NCI-H82 treated with DMSO at 0.1 percent for 48 hours (cell line): Measurements from ENCODE around the gene CHRNA10.
A peak's percentile ranks its signal among the peaks of the same experiment; 100 is the strongest.
"Not testable (repeated sequence)": the region's sequence is repeated elsewhere in the genome, so short reads cannot be mapped to it uniquely, and the experiment has no call there.

Source experiments
- DNase-seq: peaks from one replicate; lab custom pipeline; 2025; ENCODE audit not compliant: unreplicated experiment; lab: John Stamatoyannopoulos, UW

Gene CHRNA10

GRCh38 chr11:3665336-3666022, 5.7 kb downstream of the CHRNA10 start:
- DNase-seq: no peak

- DNase-seq: no peak
These were observed 7.1 kb downstream of the CHRNA10 start for GRCh38 chr11:3664032-3664630.

GRCh38 chr11:3662856-3663255, 8.3 kb downstream of the CHRNA10 start:
- DNase-seq: no peak

- DNase-seq: no peak
These were observed 10.2 kb downstream of the CHRNA10 start for GRCh38 chr11:3660960-3661359.

- no peak for DNase-seq
These were observed 11.3 kb downstream of the CHRNA10 start for GRCh38 chr11:3659595-3660515.

- no peak for DNase-seq
These were observed 12.9 kb downstream of the CHRNA10 start for GRCh38 chr11:3658252-3658651.

- not testable (repeated sequence) for DNase-seq
These were observed 13.9 kb downstream of the CHRNA10 start for GRCh38 chr11:3657331-3657730.

- no peak for DNase-seq
These were observed 15.6 kb downstream of the CHRNA10 start for GRCh38 chr11:3655547-3655946.

GRCh38 chr11:3652514-3652913, 18.7 kb downstream of the CHRNA10 start:
- DNase-seq: not testable (repeated sequence)

GRCh38 chr11:3649374-3649773, 21.8 kb downstream of the CHRNA10 start:
- not testable (repeated sequence) for DNase-seq

- DNase-seq: not testable (repeated sequence)
These were observed 22.3 kb downstream of the CHRNA10 start for GRCh38 chr11:3648843-3649242.

GRCh38 chr11:3645552-3645951, 25.6 kb downstream of the CHRNA10 start:
- DNase-seq: no peak

- no peak for DNase-seq
These were observed 26.4 kb downstream of the CHRNA10 start, which contains the start of gene ART1 for GRCh38 chr11:3644817-3645235. Gene ART1 (plus strand): TSS chr11:3645128. CDS start chr11:3659214, 14,086 bp downstream.

GRCh38 chr11:3643102-3643546, 28.1 kb downstream of the CHRNA10 start:
- DNase-seq: not testable (repeated sequence)

- DNase-seq: peak; percentile 24
These were observed 28.9 kb downstream of the CHRNA10 start for GRCh38 chr11:3642071-3642951.

- no peak for DNase-seq
These were observed 29.5 kb downstream of the CHRNA10 start, which contains the start of gene ART5 for GRCh38 chr11:3641701-3642070. Gene ART5 (minus strand): TSS chr11:3641992. CDS start chr11:3641862, 130 bp downstream.

- no peak for DNase-seq
These were observed 30.0 kb downstream of the CHRNA10 start for GRCh38 chr11:3641191-3641590.

- no peak for DNase-seq
These were observed 31.3 kb downstream of the CHRNA10 start for GRCh38 chr11:3639841-3640240.

GRCh38 chr11:3638513-3638912, 32.7 kb downstream of the CHRNA10 start:
- no peak for DNase-seq

GRCh38 chr11:3637201-3637600, 34.0 kb downstream of the CHRNA10 start:
- no peak for DNase-seq
